Embryonic facial prominence (tissue), 1 donor: Measurements from ENCODE around the gene RXFP3.

ENCODE experiments used
- DNase-seq: peaks from one replicate; pipeline ENCODE4 v3.0.0-alpha.2; 2016; ENCODE audit errors: extremely low spot score

Gene RXFP3

DNA sequence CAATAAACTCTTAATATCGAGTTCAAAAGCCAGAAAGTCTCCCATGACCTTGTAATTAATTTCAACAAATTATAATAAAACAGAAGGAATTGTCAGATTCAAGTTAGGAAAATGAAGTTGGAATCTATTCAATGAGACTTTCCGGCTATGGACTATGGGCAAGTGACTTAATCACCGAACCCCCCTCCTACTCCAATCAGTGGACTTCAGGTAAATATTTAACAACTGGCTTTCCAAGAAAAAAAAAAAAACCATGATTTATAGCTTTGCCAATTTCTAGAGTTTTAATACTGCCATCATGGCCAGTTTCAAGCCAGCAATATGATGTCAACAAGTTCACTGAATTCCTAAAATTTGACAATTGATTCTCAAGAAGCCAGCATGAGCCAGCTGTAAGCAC is 43.8 kb downstream of the RXFP3 start:
- no peak for DNase-seq

DNA sequence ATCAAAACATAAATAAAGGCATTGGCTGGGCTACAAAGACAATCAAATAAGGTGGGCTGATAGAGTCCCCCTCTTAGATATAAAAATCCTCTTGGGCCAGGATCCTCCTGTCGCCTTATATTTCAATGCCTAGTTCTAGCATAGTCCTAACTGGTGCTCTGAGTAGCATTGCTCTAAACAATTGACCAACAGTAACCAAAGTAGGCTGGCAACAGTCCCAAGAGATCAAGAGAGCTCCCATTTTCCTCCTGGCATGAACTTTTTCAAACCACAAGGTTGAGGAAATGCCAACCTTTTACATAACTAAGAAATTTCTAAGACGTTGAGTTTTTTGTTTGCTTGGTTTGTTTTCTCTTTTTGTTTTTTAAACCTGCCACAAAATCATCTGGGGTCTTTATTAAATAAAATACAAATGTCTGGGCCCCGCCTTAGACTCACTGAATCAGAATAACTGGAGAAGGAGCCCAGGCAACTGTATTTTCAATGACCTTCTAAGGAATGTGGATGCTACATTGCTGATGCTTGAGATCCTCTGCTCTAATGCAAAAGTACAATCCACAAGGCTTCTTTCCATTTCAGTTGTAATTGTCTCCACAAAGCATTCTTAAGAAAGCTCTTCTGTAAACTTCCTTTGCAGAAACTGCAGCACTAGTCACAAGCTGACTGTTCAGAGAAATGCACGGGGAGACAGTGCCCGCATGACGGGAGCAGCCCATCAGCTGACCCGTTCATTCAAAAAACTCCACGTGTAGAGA is 45.4 kb downstream of the RXFP3 start:
- DNase-seq: no peak

DNA sequence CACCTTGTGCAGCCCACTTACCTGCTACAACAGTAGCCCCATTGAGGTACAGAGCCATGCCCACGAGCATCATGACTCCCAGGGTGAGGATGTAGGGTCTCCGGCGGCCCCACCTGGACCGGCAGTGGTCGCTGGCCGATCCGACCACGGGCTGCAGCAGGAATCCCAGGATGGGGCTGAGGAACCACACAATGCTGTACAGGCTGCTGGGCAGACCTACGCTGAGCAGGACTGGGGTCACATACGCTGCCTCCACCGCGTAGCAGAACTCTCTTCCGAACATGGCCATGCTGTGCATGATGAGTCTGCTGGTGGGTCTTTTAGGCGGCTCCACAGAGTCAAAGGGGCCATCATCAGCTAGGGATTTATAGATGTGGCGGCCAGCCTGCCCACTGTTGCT is 48.0 kb downstream of the RXFP3 start:
- no peak for DNase-seq

DNA sequence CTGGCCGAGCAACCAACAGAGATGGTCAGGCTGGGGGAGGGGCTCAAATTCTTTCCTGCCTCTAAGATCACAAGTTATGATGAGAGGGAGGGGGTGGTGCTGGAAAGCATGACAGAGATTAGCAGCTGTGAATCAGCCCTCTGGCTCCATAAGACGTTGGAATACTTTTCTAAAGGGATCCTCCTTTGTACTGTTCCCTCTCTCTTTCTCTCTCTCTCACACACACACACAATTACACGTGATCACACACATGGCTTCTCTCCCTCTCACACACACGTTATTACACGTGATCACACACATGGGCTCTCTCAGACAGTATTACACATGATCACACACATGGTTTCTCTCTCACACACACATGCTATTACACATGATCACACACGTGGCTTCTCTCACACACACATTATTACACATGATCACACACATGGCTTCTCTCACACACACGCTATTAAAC is 48.5 kb downstream of the RXFP3 start, which contains the start of gene SLC45A2:
Gene SLC45A2 (minus strand): TSS at position 23 of the 454 bp plus-strand sequence. CDS start 110 bp downstream, outside the sequence.
- DNase-seq: no peak

DNA sequence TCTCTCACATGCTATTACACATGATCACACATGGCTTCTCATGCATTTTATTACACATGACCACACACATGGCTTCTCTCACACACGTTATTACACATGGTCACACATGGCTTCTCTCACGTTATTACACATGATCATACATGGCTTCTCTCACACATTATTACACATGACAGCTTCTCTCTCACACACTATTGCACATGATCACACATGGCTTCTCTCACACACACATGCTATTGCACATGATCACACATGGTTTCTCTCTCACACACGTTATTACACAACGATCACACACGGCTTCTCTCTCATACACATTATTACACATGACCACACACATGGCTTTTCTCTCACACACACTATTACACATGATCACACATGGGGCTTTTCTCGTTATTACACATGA is 49.3 kb downstream of the RXFP3 start:
- no peak for DNase-seq
